Mesothelial cell of epicardium (in vitro differentiated cells): ENCODE measurements around the gene NAIF1. TPM values are rescaled to one million over a fixed set of nuclear protein-coding genes. Genes with fewer than 3 reads are reported as not detected.

Source experiments
- DNase-seq, 2 experiments: peaks; one replicate each; pipeline ENCODE4 v3.0.0; 2021; ENCODE audit warnings: low spot score in 2 of 2; ENCODE audit not compliant: unreplicated experiment in 2 of 2
- H3K27ac Mint-ChIP-seq: 2 replicates; pipeline ENCODE4 v1.8.0; 2021; ENCODE audit warnings: mixed read lengths
- H3K27me3 Mint-ChIP-seq: 2 replicates; pipeline ENCODE4 v1.8.0; 2021; ENCODE audit warnings: low read depth, mixed read lengths
- H3K36me3 Mint-ChIP-seq: 2 replicates; pipeline ENCODE4 v1.8.0; 2021; ENCODE audit warnings: mixed read lengths
- H3K4me1 Mint-ChIP-seq: 2 replicates; pipeline ENCODE4 v1.8.0; 2021; ENCODE audit warnings: mixed read lengths
- H3K4me3 Mint-ChIP-seq: 2 replicates; pipeline ENCODE4 v1.8.0; 2021; ENCODE audit warnings: mild to moderate bottlenecking, moderate library complexity, mixed read lengths
- H3K9me3 Mint-ChIP-seq: 2 replicates; pipeline ENCODE4 v1.8.0; 2021; ENCODE audit warnings: mixed read lengths
- total RNA-seq: library from RNA; stranded (reverse); gene quantifications from 3 replicates; pipeline ENCODE4 v1.2.1, GENCODE V29; 2021
- TF ChIP-seq, protein P1 (sequence below): fragments of 200-600 bp; sonication (generic); IDR thresholded peaks from one replicate; pipeline ENCODE4 v1.5.0; 2021; ENCODE audit warnings: antibody characterized with exemption; ENCODE audit not compliant: unreplicated experiment

The NAIF1 gene
- total RNA-seq, 1 donor from 2014 or later = 9.2 TPM

DNA sequence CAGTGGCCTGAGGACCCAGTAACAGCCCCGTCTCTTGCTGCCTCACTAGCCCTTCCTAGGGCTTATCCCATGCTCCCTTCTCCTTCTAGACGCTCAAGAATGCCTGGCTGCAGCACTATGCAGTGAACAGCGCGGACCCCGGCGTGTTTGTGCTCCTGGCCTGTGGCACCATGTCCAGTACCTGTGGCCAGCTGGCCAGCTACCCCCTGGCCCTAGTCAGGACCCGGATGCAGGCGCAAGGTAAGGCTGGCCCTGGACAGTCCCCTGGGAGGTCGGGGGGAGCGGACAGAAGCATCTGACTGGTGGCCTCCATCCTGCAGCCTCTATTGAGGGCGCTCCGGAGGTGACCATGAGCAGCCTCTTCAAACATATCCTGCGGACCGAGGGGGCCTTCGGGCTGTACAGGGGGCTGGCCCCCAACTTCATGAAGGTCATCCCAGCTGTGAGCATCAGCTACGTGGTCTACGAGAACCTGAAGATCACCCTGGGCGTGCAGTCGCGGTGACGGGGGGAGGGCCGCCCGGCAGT, 39.9 kb upstream of the NAIF1 start:
- H3K27ac Mint-ChIP-seq = no peak overlapping the region
- no peaks in the 10 kb centered on the region for H3K9me3 Mint-ChIP-seq
- no peaks in the 10 kb centered on the region for H3K27me3 Mint-ChIP-seq
- H3K4me1 Mint-ChIP-seq = no peaks in the 10 kb centered on the region
- H3K36me3 Mint-ChIP-seq = peaks cover 21% of the 10 kb centered on the region
- no peak for DNase-seq
- TF ChIP-seq, protein P1, sequence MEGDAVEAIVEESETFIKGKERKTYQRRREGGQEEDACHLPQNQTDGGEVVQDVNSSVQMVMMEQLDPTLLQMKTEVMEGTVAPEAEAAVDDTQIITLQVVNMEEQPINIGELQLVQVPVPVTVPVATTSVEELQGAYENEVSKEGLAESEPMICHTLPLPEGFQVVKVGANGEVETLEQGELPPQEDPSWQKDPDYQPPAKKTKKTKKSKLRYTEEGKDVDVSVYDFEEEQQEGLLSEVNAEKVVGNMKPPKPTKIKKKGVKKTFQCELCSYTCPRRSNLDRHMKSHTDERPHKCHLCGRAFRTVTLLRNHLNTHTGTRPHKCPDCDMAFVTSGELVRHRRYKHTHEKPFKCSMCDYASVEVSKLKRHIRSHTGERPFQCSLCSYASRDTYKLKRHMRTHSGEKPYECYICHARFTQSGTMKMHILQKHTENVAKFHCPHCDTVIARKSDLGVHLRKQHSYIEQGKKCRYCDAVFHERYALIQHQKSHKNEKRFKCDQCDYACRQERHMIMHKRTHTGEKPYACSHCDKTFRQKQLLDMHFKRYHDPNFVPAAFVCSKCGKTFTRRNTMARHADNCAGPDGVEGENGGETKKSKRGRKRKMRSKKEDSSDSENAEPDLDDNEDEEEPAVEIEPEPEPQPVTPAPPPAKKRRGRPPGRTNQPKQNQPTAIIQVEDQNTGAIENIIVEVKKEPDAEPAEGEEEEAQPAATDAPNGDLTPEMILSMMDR = no peak
- H3K4me3 Mint-ChIP-seq = no peak overlapping the region

GRCh38 chr9:128106181-128106939, 39.2 kb upstream of the NAIF1 start:
- Mint-ChIP-seq H3K4me1 (no peaks in the 10 kb centered on the region), H3K4me3 (no peak overlapping the region), H3K27me3 (no peaks in the 10 kb centered on the region), H3K27ac (no peak overlapping the region), H3K9me3 (no peaks in the 10 kb centered on the region), H3K36me3 (peaks cover 23% of the 10 kb centered on the region)
- DNase-seq = no peak
- TF ChIP-seq, protein P1 = no peak

DNA sequence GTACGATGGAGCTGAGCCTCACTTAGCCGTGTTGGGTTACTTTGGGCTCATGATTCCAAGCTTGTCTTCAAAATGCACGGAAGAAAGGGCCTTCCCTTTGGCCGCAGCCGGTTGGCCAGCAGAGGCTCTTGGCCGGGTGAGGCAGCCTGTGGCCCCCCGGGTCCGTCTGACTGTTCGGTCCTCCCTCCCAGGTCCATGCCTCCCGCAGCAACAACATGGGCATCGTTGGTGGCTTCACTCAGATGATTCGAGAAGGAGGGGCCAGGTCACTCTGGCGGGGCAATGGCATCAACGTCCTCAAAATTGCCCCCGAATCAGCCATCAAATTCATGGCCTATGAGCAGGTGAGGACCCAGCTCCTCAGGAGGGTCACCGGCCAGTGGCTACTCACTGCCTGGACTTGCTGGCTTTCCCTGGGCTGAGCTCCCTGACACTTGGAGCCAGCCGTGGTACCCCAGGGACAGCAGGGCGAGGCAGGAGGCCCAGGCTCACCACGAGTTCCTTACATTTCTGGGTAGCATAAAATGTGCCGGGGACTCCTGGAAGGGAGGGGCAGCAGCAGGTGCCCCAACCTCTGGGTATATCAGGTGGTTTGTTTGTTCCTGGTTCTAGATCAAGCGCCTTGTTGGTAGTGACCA, 38.5 kb upstream of the NAIF1 start:
- Mint-ChIP-seq H3K4me3 (no peak overlapping the region), H3K27ac (no peak overlapping the region), H3K27me3 (no peaks in the 10 kb centered on the region), H3K36me3 (peaks cover 29% of the 10 kb centered on the region), H3K4me1 (peaks cover 5% of the 10 kb centered on the region), H3K9me3 (no peaks in the 10 kb centered on the region)
- no peak for DNase-seq
- TF ChIP-seq, protein P1 = no peak

- no peak overlapping the region for H3K27ac Mint-ChIP-seq
- H3K9me3 Mint-ChIP-seq = no peaks in the 10 kb centered on the region
- peaks cover 29% of the 10 kb centered on the region for H3K36me3 Mint-ChIP-seq
- DNase-seq = no peak
- H3K27me3 Mint-ChIP-seq = no peaks in the 10 kb centered on the region
- H3K4me3 Mint-ChIP-seq = no peak overlapping the region
- H3K4me1 Mint-ChIP-seq = peaks cover 19% of the 10 kb centered on the region
- TF ChIP-seq, protein P1 = no peak
Measured at GRCh38 chr9:128104171-128104618, 37.1 kb upstream of the NAIF1 start.

DNA sequence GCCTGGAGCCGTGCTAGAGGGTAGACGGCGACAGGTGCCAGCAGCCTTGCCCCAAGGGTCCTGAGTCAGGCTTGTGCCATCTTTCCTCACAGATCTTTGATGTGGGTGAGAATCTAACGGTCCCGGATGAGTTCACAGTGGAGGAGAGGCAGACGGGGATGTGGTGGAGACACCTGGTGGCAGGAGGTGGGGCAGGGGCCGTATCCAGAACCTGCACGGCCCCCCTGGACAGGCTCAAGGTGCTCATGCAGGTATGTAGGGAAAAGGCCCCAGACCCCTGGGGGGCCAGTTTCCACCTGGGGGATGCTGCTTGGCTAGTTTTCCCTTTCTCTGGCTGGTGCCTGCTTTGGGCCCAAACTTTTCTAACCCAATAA, 36.5 kb upstream of the NAIF1 start:
- no peak for DNase-seq
- H3K4me3 Mint-ChIP-seq = no peak overlapping the region
- no peaks in the 10 kb centered on the region for H3K9me3 Mint-ChIP-seq

More for the DNA sequence above, 36.5 kb upstream of the NAIF1 start:
- Mint-ChIP-seq H3K27me3 (no peaks in the 10 kb centered on the region), H3K4me1 (peaks cover 25% of the 10 kb centered on the region), H3K36me3 (peaks cover 29% of the 10 kb centered on the region), H3K27ac (no peak overlapping the region)
- TF ChIP-seq, protein P1 = no peak
